Astrocyte of the spinal cord (primary cell): Measurements from ENCODE around the gene SLC35C1.
"Not testable (repeated sequence)": the region's sequence is repeated elsewhere in the genome, so short reads cannot be mapped to it uniquely, and the experiment has no call there.

Source experiments
- DNase-seq: peaks from one replicate; pipeline ENCODE4 v3.0.0; 2011; ENCODE audit warnings: low read depth, low spot score
- H3K4me3 ChIP-seq: 2 replicates; pipeline ENCODE4 v1.5.1; 2011; ENCODE audit warnings: low read depth, mild to moderate bottlenecking, low read length, moderate library complexity
- in situ Hi-C: cut with HindIII; loops from 2 replicates; pipeline ENCODE4 v1.10.0; 2017; ENCODE audit warnings: low sequenced_read_pairs
- TF ChIP-seq, protein P1 (sequence below): IDR thresholded peaks from 2 replicates; pipeline ENCODE4 v1.5.1; 2012; ENCODE audit warnings: low read depth, mild to moderate bottlenecking, low read length, inconsistent platforms

Gene SLC35C1

DNA sequence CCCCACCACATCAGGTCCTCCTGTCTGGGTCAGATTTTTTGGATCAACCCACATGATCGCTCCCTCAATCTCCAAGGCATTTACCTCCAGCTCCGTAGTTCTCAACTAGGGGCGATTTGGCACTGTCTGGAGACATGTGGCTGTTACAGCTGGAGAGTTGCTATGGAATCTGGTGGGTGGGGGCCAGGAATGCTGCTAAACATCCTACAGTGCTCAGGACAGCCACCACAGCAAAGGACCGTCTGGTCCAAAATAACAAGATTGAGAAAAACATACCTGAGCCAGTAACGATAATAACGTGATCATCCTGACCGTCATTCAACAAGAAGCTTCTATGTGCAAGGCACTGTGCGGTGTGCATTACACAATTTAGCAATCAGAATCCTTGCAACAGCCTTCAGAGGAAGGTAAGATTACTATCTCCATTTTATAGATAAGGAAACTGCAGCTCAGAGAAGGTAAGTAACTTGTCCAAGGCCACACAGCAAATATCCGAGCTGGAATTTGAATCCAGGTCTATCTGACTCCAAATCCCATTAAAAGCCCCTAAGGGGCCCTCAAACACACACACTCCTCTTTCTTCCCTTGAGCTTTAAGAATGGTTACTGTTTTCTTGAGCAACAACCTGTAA lies 28.0 kb downstream of the SLC35C1 start:
- in situ Hi-C loops: no loop called here
- no peak overlapping the region for H3K4me3 ChIP-seq
- TF ChIP-seq, protein P1, sequence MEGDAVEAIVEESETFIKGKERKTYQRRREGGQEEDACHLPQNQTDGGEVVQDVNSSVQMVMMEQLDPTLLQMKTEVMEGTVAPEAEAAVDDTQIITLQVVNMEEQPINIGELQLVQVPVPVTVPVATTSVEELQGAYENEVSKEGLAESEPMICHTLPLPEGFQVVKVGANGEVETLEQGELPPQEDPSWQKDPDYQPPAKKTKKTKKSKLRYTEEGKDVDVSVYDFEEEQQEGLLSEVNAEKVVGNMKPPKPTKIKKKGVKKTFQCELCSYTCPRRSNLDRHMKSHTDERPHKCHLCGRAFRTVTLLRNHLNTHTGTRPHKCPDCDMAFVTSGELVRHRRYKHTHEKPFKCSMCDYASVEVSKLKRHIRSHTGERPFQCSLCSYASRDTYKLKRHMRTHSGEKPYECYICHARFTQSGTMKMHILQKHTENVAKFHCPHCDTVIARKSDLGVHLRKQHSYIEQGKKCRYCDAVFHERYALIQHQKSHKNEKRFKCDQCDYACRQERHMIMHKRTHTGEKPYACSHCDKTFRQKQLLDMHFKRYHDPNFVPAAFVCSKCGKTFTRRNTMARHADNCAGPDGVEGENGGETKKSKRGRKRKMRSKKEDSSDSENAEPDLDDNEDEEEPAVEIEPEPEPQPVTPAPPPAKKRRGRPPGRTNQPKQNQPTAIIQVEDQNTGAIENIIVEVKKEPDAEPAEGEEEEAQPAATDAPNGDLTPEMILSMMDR: no peak
- no peak for DNase-seq

DNA sequence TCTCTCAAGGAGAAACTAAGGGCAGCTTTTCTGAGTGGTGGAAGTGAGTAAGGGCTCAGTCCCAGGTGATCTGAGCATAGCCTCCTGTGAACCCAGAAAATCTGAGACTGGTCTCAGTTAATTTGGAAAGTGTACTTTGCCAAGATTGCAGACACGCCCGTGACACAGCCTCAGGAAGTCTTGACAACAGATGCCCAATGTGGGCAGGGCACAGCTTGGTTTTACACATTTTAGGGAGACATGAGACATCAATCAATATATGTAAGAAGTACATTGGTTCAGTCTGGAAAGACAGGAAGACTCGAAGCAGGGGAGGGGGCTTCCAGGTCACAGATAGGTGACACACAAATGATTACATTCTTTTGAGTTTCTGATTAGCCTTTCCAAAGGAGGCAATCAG lies 28.8 kb downstream of the SLC35C1 start:
- DNase-seq: no peak
- no peak overlapping the region for H3K4me3 ChIP-seq
- in situ Hi-C loops: no loop called here
- TF ChIP-seq, protein P1: no peak

DNA sequence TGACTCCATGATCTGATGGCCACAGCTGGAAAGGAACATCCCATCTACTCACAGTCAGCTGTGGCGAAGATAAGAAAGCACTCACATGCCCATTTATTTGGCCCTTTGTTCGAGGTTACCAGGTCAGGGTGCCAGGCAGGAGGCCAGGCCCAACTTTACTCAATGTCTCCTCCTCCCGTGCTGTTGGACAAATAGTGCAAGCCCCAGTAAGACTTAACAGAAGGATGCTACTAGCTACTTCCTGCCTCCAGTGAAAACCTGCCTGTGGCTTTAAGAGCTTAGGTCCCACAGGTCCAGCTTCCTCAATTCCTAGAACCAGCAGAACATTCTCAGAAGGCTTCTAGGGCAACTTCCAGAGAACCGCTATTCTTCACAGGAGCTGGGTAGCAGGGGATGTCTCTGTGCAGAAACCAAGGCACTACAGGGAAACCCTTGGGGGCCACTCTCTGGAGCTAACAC lies 29.4 kb downstream of the SLC35C1 start:
- no peak for DNase-seq
- TF ChIP-seq, protein P1: no peak
- in situ Hi-C loops: no loop called here
- no peak overlapping the region for H3K4me3 ChIP-seq

DNA sequence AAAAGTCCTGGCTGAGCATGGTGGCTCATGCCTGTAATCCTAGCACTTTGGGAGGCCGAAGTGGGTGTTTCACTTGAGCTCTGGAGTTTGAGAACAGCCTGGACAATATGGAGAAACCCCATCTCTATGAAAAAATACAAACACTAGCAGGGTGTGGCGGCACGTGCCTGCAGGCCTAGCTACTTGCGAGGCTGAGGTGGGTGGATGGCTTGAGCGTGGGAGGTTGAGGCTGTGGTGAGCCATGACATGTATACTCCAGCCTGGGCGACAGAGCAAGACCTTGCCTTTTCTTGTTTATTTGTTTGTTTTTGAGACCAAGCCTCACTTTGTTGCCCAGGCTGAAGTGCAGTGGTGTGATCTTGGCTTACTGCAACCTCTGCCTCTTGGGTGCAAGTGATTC lies 34.3 kb downstream of the SLC35C1 start:
- TF ChIP-seq, protein P1: no peak
- no peak overlapping the region for H3K4me3 ChIP-seq
- in situ Hi-C loops: no loop called here
- DNase-seq: no peak

DNA sequence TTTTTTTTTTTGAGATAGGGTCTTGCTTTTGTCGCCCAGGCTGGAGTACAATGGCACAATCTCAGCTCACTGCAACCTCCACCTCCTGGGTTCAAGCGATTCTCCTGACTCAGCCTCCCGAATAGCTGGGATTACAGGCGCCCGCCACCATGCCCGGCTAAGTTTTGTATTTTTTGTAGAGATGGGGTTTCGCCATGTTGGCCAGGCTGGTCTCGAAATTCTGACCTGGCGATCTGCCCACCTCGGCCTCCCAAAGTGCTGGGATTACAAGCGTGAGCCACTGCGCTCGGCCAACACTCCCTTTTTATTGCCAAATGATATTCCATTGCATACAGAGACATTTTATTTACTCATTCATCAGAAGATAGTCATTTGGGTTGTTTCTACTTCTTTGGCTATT lies 35.3 kb downstream of the SLC35C1 start:
- DNase-seq, in situ Hi-C loops, H3K4me3 ChIP-seq: not testable (repeated sequence)

DNA sequence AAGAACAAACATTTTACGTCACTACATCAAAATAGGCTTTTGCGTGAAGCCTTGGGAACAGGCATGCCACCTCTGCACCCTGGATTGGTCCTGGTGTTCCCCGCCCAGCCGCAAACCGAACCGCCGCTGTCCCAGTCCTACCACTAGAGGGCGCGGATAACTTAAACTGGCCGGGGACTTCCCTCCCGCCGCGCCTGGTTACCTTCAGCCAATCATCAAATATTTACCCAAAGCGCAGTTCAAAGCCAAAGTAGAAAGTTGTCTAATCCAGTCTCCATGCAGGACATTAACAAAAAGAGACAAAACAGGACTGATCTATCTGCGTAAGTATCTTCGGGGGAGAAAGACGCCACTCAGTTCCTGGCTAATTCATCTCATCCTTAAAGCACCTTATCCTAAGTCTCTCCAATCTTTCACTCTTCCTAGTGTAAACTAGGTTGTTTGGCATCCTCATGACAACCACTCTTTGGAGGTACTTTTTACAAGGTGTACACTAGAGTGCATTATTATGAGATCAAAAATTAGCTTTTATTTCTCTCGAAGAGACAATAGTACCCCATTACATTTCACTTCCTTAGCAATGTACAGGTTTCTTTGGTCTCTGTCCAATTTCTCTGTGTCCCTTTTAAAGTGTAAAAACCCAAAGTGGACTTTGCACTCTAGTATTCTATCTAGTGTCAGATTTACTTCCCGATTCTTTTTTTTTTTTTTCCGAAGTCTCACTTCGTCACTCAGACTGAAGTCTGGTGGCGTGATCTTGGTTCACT lies 38.4 kb downstream of the SLC35C1 start:
- TF ChIP-seq, protein P1: peak; percentile 92
- in situ Hi-C loops: no loop called here
- no peak overlapping the region for H3K4me3 ChIP-seq
- peak; percentile 87 for DNase-seq
